Skeletal muscle satellite cell (primary cell): ENCODE measurements around the gene AUTS2.

Experiments used
- H3K27me3 ChIP-seq: 2 replicates; pipeline ENCODE4 v1.7.0; 2013; ENCODE audit warnings: low read length; ENCODE audit not compliant: control insufficient read depth, insufficient read depth
- H3K36me3 ChIP-seq: 2 replicates; pipeline ENCODE4 v1.7.0; 2013; ENCODE audit warnings: mild to moderate bottlenecking, control low read depth, low read length; ENCODE audit not compliant: insufficient read depth
- H3K4me1 ChIP-seq: 2 replicates; pipeline ENCODE4 v1.7.0; 2013; ENCODE audit warnings: low read length; ENCODE audit not compliant: control insufficient read depth, insufficient read depth
- H3K4me2 ChIP-seq: 2 replicates; pipeline ENCODE4 v1.7.0; 2013; ENCODE audit warnings: mild to moderate bottlenecking, low read length
- H3K4me3 ChIP-seq: 2 replicates; pipeline ENCODE4 v1.7.0; 2013; ENCODE audit warnings: low read length
- H3K9ac ChIP-seq: 2 replicates; pipeline ENCODE4 v1.7.0; 2013; ENCODE audit warnings: mild to moderate bottlenecking, low read depth, low read length, moderate library complexity
- H3K9me3 ChIP-seq: replicated peaks from 2 replicates; pipeline ENCODE4 v1.7.0; 2013; ENCODE audit warnings: mild to moderate bottlenecking, control low read depth, low read length

AUTS2 gene

DNA sequence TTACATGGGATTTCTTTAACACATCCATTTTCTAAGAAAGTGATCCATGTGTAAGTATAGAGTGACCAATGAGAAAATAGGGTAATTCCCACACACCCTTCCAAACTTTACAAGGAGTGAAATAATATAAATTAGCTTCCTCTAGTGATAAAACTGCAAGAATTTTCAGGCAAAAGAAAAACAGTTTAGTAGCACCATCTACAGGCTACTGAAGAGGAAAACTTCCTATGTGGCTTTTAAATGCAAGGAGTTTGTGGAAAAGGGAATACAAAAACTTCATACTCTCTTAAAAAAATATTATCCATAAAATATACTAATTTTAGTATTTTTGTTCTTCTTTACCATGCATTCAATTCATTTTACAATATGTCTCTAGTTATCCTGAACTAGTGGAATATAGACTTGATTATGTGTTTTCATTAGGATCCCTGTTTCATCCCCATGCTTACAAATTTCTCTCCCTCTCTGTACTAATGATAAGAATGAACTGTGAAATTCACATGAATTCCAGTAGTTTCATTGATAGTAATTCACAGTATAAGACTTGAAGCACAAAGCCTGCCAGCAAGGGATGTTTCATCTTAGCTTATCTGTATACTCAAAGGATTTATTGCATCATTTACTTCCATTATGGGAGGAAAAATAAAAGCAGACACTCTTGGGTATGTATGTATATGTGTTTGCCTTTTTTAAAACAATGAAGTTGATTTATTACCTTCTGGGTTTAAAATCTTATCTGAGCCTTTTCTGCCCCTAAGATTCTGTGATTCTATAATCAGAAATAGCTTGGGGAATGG lies 442.9 kb downstream of the AUTS2 start:
- Histone ChIP-seq H3K36me3 (no peaks in the 10 kb centered on the region), H3K9me3 (no peaks in the 10 kb centered on the region), H3K4me2 (no peak overlapping the region), H3K9ac (no peak overlapping the region), H3K4me3 (no peak overlapping the region), H3K27me3 (no peaks in the 10 kb centered on the region), H3K4me1 (peaks cover 27% of the 10 kb centered on the region)

GRCh38 chr7:70042533-70042932 lies 444.3 kb downstream of the AUTS2 start:
- no peaks in the 10 kb centered on the region for H3K27me3 ChIP-seq
- no peak overlapping the region for H3K4me3 ChIP-seq
- H3K36me3 ChIP-seq = no peaks in the 10 kb centered on the region
- no peaks in the 10 kb centered on the region for H3K9me3 ChIP-seq
- H3K4me1 ChIP-seq = peaks cover 16% of the 10 kb centered on the region
- H3K4me2 ChIP-seq = no peak overlapping the region
- H3K9ac ChIP-seq = no peak overlapping the region

- no peaks in the 10 kb centered on the region for H3K9me3 ChIP-seq
- no peak overlapping the region for H3K4me2 ChIP-seq
- H3K4me3 ChIP-seq = no peak overlapping the region
- H3K27me3 ChIP-seq = no peaks in the 10 kb centered on the region
- H3K4me1 ChIP-seq = peaks cover 12% of the 10 kb centered on the region
- H3K36me3 ChIP-seq = no peaks in the 10 kb centered on the region
- no peak overlapping the region for H3K9ac ChIP-seq
These were observed 444.8 kb downstream of the AUTS2 start for GRCh38 chr7:70043015-70043538.

DNA sequence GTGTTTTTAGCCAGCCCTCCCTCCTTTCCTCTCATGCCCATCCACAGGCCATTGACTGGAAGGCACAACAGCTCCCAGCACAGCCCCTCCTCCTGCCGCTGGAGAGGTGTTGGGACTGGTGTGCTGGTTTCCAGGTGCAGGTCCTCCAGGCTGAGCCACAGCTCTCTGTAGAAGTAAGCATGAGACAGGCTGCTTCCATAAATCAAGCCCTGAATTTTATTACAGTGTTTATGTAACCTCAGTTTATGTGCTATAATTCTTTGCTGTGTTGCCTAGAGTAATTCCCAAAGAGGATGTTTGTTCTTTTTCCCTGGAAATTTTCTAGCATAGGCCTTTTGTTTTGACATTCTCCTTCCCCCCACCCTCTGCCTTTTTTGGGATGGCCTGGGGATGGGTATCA lies 445.8 kb downstream of the AUTS2 start:
- no peaks in the 10 kb centered on the region for H3K27me3 ChIP-seq
- H3K36me3 ChIP-seq = no peaks in the 10 kb centered on the region
- no peak overlapping the region for H3K9ac ChIP-seq
- peaks cover 12% of the 10 kb centered on the region for H3K4me1 ChIP-seq
- no peaks in the 10 kb centered on the region for H3K9me3 ChIP-seq
- H3K4me2 ChIP-seq = no peak overlapping the region
- no peak overlapping the region for H3K4me3 ChIP-seq

GRCh38 chr7:70044525-70044924 lies 446.2 kb downstream of the AUTS2 start:
- no peak overlapping the region for H3K4me2 ChIP-seq
- peaks cover 12% of the 10 kb centered on the region for H3K4me1 ChIP-seq
- no peak overlapping the region for H3K4me3 ChIP-seq
- no peaks in the 10 kb centered on the region for H3K9me3 ChIP-seq
- no peaks in the 10 kb centered on the region for H3K27me3 ChIP-seq
- H3K9ac ChIP-seq = no peak overlapping the region
- H3K36me3 ChIP-seq = no peaks in the 10 kb centered on the region

DNA sequence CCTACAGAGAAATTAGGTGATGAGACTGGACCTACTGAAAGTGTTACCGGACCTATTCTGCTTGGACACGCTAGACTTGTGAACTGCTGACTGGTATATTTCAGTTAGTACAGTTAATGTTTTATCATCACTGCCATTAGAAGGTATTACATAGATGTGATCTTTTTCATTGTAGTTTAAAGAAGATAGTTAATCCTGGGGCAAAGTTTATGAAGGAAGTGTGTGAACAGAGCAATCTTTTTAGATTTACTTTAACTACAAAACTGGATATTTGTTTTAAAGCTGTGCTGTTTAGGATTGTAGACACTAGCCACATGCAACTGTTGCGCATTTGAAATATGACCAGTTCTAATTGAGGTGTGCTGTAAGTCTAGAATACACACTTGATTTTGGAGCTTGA lies 446.7 kb downstream of the AUTS2 start:
- H3K9me3 ChIP-seq = no peaks in the 10 kb centered on the region
- H3K27me3 ChIP-seq = no peaks in the 10 kb centered on the region
- H3K36me3 ChIP-seq = no peaks in the 10 kb centered on the region

DNA sequence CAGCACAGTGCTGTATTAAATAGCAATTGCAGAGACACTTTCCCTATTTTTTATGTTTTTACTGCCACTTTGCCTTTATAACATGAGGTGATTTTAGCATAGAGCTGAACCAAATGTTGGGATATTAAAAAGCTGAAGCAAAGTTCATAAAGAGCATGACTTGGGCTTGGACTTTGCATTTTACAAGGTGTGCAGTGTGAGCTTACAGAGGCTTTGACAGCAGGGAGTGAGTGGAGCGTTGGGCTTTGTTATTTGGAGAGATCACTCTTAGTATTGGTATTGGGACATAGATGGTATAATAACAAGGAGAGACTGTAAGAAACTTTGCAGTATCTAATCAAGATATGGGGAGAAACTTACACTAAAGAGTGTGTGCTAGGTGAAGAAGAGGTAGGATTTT lies 449.1 kb downstream of the AUTS2 start:
- Histone ChIP-seq H3K9ac (no peak overlapping the region), H3K4me3 (no peak overlapping the region), H3K9me3 (no peaks in the 10 kb centered on the region), H3K4me1 (peaks cover 5% of the 10 kb centered on the region), H3K4me2 (no peak overlapping the region), H3K36me3 (no peaks in the 10 kb centered on the region), H3K27me3 (no peaks in the 10 kb centered on the region)

More for the DNA sequence above, 446.7 kb downstream of the AUTS2 start:
- no peak overlapping the region for H3K4me2 ChIP-seq
- H3K4me3 ChIP-seq = no peak overlapping the region
- H3K9ac ChIP-seq = no peak overlapping the region
- peaks cover 8% of the 10 kb centered on the region for H3K4me1 ChIP-seq

GRCh38 chr7:70047891-70048448 lies 449.7 kb downstream of the AUTS2 start:
- Histone ChIP-seq H3K36me3 (no peaks in the 10 kb centered on the region), H3K9ac (no peak overlapping the region), H3K4me2 (no peak overlapping the region), H3K27me3 (no peaks in the 10 kb centered on the region), H3K4me3 (no peak overlapping the region), H3K4me1 (peaks cover 4% of the 10 kb centered on the region), H3K9me3 (no peaks in the 10 kb centered on the region)

- no peak overlapping the region for H3K4me3 ChIP-seq
- H3K9me3 ChIP-seq = no peaks in the 10 kb centered on the region
- H3K27me3 ChIP-seq = no peaks in the 10 kb centered on the region
- H3K9ac ChIP-seq = no peak overlapping the region
- no peak overlapping the region for H3K4me2 ChIP-seq
- H3K4me1 ChIP-seq = peaks cover 4% of the 10 kb centered on the region
- H3K36me3 ChIP-seq = no peaks in the 10 kb centered on the region
These were observed 453.5 kb downstream of the AUTS2 start for GRCh38 chr7:70051726-70052125.

DNA sequence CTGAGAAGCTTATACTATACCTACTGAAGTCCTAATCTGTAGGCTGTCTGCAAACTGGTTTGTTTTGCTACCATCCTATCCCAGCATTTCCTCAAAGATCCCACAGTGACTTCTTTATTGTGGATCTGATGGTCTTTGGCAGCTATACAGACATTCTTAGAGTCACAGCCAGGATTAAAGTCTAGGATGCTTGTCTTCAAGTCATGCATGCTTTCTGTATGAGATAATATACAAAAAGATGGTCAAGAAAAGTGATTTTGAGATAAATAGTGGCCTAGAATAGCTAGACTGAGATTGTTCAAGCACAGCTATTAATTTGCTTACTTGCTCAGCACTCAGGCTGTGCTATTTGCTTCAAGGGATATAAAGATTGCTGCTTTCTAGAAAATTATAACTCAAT lies 454.4 kb downstream of the AUTS2 start:
- H3K4me3 ChIP-seq = no peak overlapping the region
- H3K9ac ChIP-seq = no peak overlapping the region
- H3K36me3 ChIP-seq = no peaks in the 10 kb centered on the region
- peaks cover 4% of the 10 kb centered on the region for H3K4me1 ChIP-seq
- H3K4me2 ChIP-seq = no peak overlapping the region
- H3K9me3 ChIP-seq = no peaks in the 10 kb centered on the region
- H3K27me3 ChIP-seq = no peaks in the 10 kb centered on the region

GRCh38 chr7:70053421-70053820 lies 455.1 kb downstream of the AUTS2 start:
- H3K36me3 ChIP-seq = no peaks in the 10 kb centered on the region
- peaks cover 4% of the 10 kb centered on the region for H3K4me1 ChIP-seq
- H3K4me3 ChIP-seq = no peak overlapping the region
- H3K4me2 ChIP-seq = no peak overlapping the region
- no peak overlapping the region for H3K9ac ChIP-seq
- H3K9me3 ChIP-seq = no peaks in the 10 kb centered on the region
- H3K27me3 ChIP-seq = no peaks in the 10 kb centered on the region

GRCh38 chr7:70053989-70054388 lies 455.7 kb downstream of the AUTS2 start:
- Histone ChIP-seq H3K4me1 (peaks cover 4% of the 10 kb centered on the region), H3K9ac (no peak overlapping the region), H3K4me3 (no peak overlapping the region), H3K27me3 (no peaks in the 10 kb centered on the region), H3K4me2 (no peak overlapping the region), H3K36me3 (no peaks in the 10 kb centered on the region), H3K9me3 (no peaks in the 10 kb centered on the region)
